ENCODE measurements around the gene RSPH10B2. TPM values are rescaled to one million over a fixed set of nuclear protein-coding genes. Genes with fewer than 3 reads are reported as not detected.
"Not testable (repeated sequence)": the region's sequence is repeated elsewhere in the genome, so short reads cannot be mapped to it uniquely, and the experiment has no call there.

RSPH10B2 gene
- total and polyA plus RNA-seq, 7 donors, result 0.12 to 0.36 TPM; not detected in 5

GRCh38 chr7:6842278-6842921 lies 88.5 kb downstream of the RSPH10B2 start:
- H3K36me3 ChIP-seq; H3K27me3 ChIP-seq; H3K27ac ChIP-seq; H3K9me3 ChIP-seq; intact Hi-C loops (cut with DNase I); H3K4me3 ChIP-seq; DNase-seq; H3K4me1 ChIP-seq: not testable (repeated sequence)
- WGBS, 2 donors, result 48 to 72% methylated on average over 20 of the region's 20 CpGs

GRCh38 chr7:6843092-6843491 lies 89.2 kb downstream of the RSPH10B2 start:
- H3K27me3 ChIP-seq; H3K27ac ChIP-seq; H3K9me3 ChIP-seq; DNase-seq; H3K36me3 ChIP-seq; H3K4me1 ChIP-seq; H3K4me3 ChIP-seq; intact Hi-C loops (cut with DNase I): not testable (repeated sequence)
- 26 to 55% methylated on average over 5 of the region's 5 CpGs for WGBS, 2 donors

GRCh38 chr7:6843654-6844053 lies 89.8 kb downstream of the RSPH10B2 start:
- intact Hi-C loops (cut with DNase I), result not testable (repeated sequence)

GRCh38 chr7:6845971-6846449 lies 92.1 kb downstream of the RSPH10B2 start:
- H3K36me3 ChIP-seq; H3K27me3 ChIP-seq; intact Hi-C loops (cut with DNase I); H3K27ac ChIP-seq; H3K9me3 ChIP-seq; DNase-seq; H3K4me1 ChIP-seq; H3K4me3 ChIP-seq: not testable (repeated sequence)
- 32 to 46% methylated on average over 16 of the region's 16 CpGs for WGBS, 2 donors

More at GRCh38 chr7:6843654-6844053, 89.8 kb downstream of the RSPH10B2 start:
- H3K36me3 ChIP-seq, H3K4me1 ChIP-seq, H3K27me3 ChIP-seq, H3K9me3 ChIP-seq, H3K27ac ChIP-seq, DNase-seq, H3K4me3 ChIP-seq: not testable (repeated sequence)
- 49 to 69% methylated on average over 6 of the region's 6 CpGs for WGBS, 2 donors

GRCh38 chr7:6847751-6848150 lies 93.8 kb downstream of the RSPH10B2 start:
- DNase-seq; H3K36me3 ChIP-seq; H3K4me1 ChIP-seq; H3K27ac ChIP-seq; H3K27me3 ChIP-seq; H3K9me3 ChIP-seq; intact Hi-C loops (cut with DNase I); H3K4me3 ChIP-seq: not testable (repeated sequence)
- WGBS, 2 donors, result 88 to 91% methylated on average over 18 of the region's 18 CpGs

Other genes with a start within 250 kb of the RSPH10B2 start
- not detected for gene GRID2IP, start 202.6 kb upstream of the RSPH10B2 start, total RNA-seq
- under 1 TPM in 2 of 3 donors, not detected in 1; 0.23 to 0.39 TPM for gene GRID2IP, start 202.6 kb upstream of the RSPH10B2 start, polyA plus RNA-seq
- 10 to 100 TPM; 51.0 to 73.6 (median 61.8) TPM for gene ZDHHC4, start 176.6 kb upstream of the RSPH10B2 start, total RNA-seq
- 10 to 100 TPM; 32.4 to 38.8 (median 33.6) TPM for gene ZDHHC4, start 176.6 kb upstream of the RSPH10B2 start, polyA plus RNA-seq
- 10 to 100 TPM; 16.3 to 30.2 (median 23.1) TPM for gene INTS15, start 164.1 kb upstream of the RSPH10B2 start, total RNA-seq
- gene INTS15, start 164.1 kb upstream of the RSPH10B2 start, polyA plus RNA-seq, result 10 to 100 TPM; 10.4 to 18.1 (median 13.2) TPM
- 10 to 100 TPM; 20.0 to 36.0 (median 24.8) TPM for gene ZNF853, start 138.5 kb upstream of the RSPH10B2 start, total RNA-seq
- gene ZNF853, start 138.5 kb upstream of the RSPH10B2 start, polyA plus RNA-seq, result 1 to 10 TPM in 2 of 3 donors, under 1 TPM in 1; 0.69 to 2.3 (median 1.8) TPM
- gene ZNF316, start 116.8 kb upstream of the RSPH10B2 start, total RNA-seq, result 10 to 100 TPM; 10.2 to 49.6 (median 17.2) TPM
- gene ZNF316, start 116.8 kb upstream of the RSPH10B2 start, polyA plus RNA-seq, result 10 to 100 TPM in 1 of 3 donors, 1 to 10 TPM in 2; 3.6 to 17.3 (median 5.3) TPM
- 10 to 100 TPM; 17.2 to 27.1 (median 22.9) TPM for gene ZNF12, start 47.2 kb upstream of the RSPH10B2 start, total RNA-seq
- 1 to 10 TPM; 4.4 to 9.8 (median 6.6) TPM for gene ZNF12, start 47.2 kb upstream of the RSPH10B2 start, polyA plus RNA-seq
- gene CCZ1B, start 72.2 kb downstream of the RSPH10B2 start, total RNA-seq, result 10 to 100 TPM; 48.9 to 91.8 (median 57.7) TPM
- gene CCZ1B, start 72.2 kb downstream of the RSPH10B2 start, polyA plus RNA-seq, result 10 to 100 TPM; 32.6 to 46.8 (median 35.8) TPM

All from sigmoid colon (tissue), 7 donors.